Stimulated activated naive CD4-positive, alpha-beta T cell treated with Interleukin-2 at 50 U/mL for 16 hours (primary cell): ENCODE data around the gene SMLR1.
"Not testable (repeated sequence)": the region's sequence is repeated elsewhere in the genome, so short reads cannot be mapped to it uniquely, and the experiment has no call there.

Experiments used
- DNase-seq: peaks from one replicate; lab custom pipeline; 2025; lab: John Stamatoyannopoulos, UW

SMLR1 gene

GRCh38 chr6:130827247-130828149 is at the start of gene SMLR1:
Gene SMLR1 (plus strand): TSS chr6:130827406. CDS start chr6:130827414, 8 bp downstream.
- no peak for DNase-seq

GRCh38 chr6:130778946-130779657 is 48.1 kb upstream of the SMLR1 start:
- DNase-seq = no peak

- no peak for DNase-seq
Observed at GRCh38 chr6:130779658-130780033, 47.6 kb upstream of the SMLR1 start.

GRCh38 chr6:130780122-130780521 is 47.1 kb upstream of the SMLR1 start:
- no peak for DNase-seq

GRCh38 chr6:130781557-130781956 is 45.6 kb upstream of the SMLR1 start:
- DNase-seq = no peak

GRCh38 chr6:130783416-130784107 is 43.6 kb upstream of the SMLR1 start:
- DNase-seq = no peak

- DNase-seq = no peak
Observed at GRCh38 chr6:130787726-130788500, 39.3 kb upstream of the SMLR1 start.

- DNase-seq = no peak
Observed at GRCh38 chr6:130788954-130789353, 38.3 kb upstream of the SMLR1 start.

GRCh38 chr6:130794010-130794697 is 33.1 kb upstream of the SMLR1 start:
- DNase-seq = no peak

GRCh38 chr6:130794738-130795137 is 32.5 kb upstream of the SMLR1 start:
- no peak for DNase-seq

- no peak for DNase-seq
Observed at GRCh38 chr6:130796313-130796905, 30.8 kb upstream of the SMLR1 start.

GRCh38 chr6:130797061-130797460 is 30.1 kb upstream of the SMLR1 start:
- DNase-seq = no peak

GRCh38 chr6:130801368-130801767 is 25.8 kb upstream of the SMLR1 start:
- DNase-seq = not testable (repeated sequence)

GRCh38 chr6:130810307-130811030 is 16.7 kb upstream of the SMLR1 start:
- DNase-seq = no peak

GRCh38 chr6:130811932-130812331 is 15.3 kb upstream of the SMLR1 start:
- DNase-seq = no peak

GRCh38 chr6:130814506-130814905 is 12.7 kb upstream of the SMLR1 start:
- no peak for DNase-seq

GRCh38 chr6:130815200-130816071 is 11.8 kb upstream of the SMLR1 start:
- DNase-seq = no peak

- no peak for DNase-seq
Observed at GRCh38 chr6:130822736-130823135, 4.5 kb upstream of the SMLR1 start.
